GM12864 (cell line): Measurements from ENCODE around the gene GNG14.
"Not testable (repeated sequence)": the region's sequence is repeated elsewhere in the genome, so short reads cannot be mapped to it uniquely, and the experiment has no call there.

Experiments
- DNase-seq: peaks from one replicate; pipeline ENCODE4 v3.0.0-alpha.2; 2011; ENCODE audit warnings: low read depth
- H3K4me3 ChIP-seq: 2 replicates; pipeline ENCODE4 v1.5.1; 2011; ENCODE audit warnings: mild to moderate bottlenecking, low read depth, low read length, control low read depth
- TF ChIP-seq, protein P1 (sequence below): IDR thresholded peaks from 2 replicates; pipeline ENCODE4 v1.5.1; 2011; ENCODE audit warnings: low read depth, mild to moderate bottlenecking, moderate library complexity, low read length, control low read depth, inconsistent platforms; ENCODE audit errors: missing control alignments

The GNG14 gene

DNA sequence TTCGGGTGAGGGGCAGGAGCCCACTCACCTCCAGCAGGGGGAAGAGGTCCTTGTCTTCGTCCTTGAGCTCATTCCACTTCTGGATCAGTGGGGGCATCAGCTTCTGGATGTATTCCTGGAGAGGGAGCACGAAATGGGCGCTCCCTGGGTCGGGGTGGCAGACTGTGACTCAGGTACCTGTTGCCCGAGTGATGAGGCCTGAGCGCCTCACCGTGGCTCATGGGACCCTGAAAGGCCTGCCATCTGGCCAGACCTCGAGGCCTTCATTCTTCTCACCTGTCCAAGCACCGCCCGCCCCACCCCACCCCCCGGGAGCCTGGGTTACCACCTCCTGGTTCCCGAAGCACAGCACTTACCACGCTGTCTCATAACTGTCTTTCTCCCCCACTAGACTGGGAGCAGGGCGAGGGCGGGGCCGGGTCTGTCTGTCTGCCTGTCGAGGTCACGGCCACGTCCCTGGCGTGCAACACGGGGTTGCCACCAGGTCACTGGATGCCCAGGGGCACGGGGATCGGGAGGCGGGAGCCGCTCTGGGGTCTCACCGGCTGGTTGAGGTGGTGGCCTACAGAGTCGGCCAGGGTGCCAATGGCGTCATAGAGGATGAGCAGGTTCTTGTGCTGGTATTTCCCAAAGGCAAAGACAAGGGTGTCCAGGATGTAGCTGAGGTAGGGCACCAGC, 18.0 kb downstream of the GNG14 start:
- no peak overlapping the region for H3K4me3 ChIP-seq
- DNase-seq: no peak
- TF ChIP-seq, protein P1, sequence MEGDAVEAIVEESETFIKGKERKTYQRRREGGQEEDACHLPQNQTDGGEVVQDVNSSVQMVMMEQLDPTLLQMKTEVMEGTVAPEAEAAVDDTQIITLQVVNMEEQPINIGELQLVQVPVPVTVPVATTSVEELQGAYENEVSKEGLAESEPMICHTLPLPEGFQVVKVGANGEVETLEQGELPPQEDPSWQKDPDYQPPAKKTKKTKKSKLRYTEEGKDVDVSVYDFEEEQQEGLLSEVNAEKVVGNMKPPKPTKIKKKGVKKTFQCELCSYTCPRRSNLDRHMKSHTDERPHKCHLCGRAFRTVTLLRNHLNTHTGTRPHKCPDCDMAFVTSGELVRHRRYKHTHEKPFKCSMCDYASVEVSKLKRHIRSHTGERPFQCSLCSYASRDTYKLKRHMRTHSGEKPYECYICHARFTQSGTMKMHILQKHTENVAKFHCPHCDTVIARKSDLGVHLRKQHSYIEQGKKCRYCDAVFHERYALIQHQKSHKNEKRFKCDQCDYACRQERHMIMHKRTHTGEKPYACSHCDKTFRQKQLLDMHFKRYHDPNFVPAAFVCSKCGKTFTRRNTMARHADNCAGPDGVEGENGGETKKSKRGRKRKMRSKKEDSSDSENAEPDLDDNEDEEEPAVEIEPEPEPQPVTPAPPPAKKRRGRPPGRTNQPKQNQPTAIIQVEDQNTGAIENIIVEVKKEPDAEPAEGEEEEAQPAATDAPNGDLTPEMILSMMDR: no peak

- H3K4me3 ChIP-seq: no peak overlapping the region
- DNase-seq: no peak
- TF ChIP-seq, protein P1: no peak
These were observed 18.5 kb downstream of the GNG14 start for GRCh38 chr19:12706332-12706718.

- TF ChIP-seq, protein P1: no peak
- DNase-seq: no peak
These were observed 20.8 kb downstream of the GNG14 start for GRCh38 chr19:12708641-12709040.

GRCh38 chr19:12711187-12711586, 23.4 kb downstream of the GNG14 start:
- TF ChIP-seq, protein P1: no peak
- DNase-seq: no peak
- no peak overlapping the region for H3K4me3 ChIP-seq

More at GRCh38 chr19:12708641-12709040, 20.8 kb downstream of the GNG14 start:
- H3K4me3 ChIP-seq: no peak overlapping the region

DNA sequence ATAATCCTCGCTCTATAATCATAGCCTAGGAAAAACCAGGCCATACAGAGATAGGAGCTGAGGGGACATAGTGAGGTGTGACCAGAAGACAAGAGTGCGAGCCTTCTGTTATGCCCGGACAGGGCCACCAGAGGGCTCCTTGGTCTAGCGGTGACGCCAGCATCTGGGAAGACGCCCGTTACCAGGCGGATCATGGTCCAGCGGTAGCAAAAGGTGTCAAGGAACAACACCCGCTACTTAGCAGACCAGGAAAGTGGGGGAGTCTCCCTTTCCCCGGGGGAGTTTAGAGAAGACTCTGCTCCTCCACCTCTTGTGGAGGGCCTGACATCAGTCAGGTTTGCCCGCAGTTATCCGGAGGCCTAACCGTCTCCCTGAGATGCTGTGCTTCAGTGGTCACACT, 24.3 kb downstream of the GNG14 start:
- not testable (repeated sequence) for H3K4me3 ChIP-seq, DNase-seq

GRCh38 chr19:12713304-12713703, 25.5 kb downstream of the GNG14 start:
- not testable (repeated sequence) for H3K4me3 ChIP-seq, DNase-seq

- no peak overlapping the region for H3K4me3 ChIP-seq
- DNase-seq: no peak
- TF ChIP-seq, protein P1: no peak
These were observed 27.3 kb downstream of the GNG14 start for GRCh38 chr19:12715102-12715501.

DNA sequence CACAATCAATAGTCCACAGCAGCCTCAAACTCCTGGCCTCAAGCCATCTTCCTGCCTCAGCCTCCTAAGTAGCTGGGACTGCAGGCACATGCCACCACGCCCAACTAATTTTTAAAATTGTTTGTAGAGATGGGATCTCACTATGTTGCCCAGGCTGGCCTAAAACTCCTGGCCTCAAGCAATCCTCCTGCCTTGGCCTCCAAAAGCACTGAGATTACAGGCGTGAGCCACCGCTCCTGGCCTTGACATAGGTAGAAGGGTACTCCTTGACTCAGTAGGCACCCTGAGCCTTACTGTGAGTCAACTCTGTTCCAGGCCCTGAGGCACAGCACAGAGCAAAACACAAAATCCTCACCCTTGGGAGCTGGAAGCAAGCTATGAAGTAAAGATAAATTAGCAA, 28.1 kb downstream of the GNG14 start:
- TF ChIP-seq, protein P1: no peak
- no peak for DNase-seq

More for the DNA sequence above, 28.1 kb downstream of the GNG14 start:
- H3K4me3 ChIP-seq: no peak overlapping the region
